Adrenal gland (tissue), 5 donors: Measurements from ENCODE around the gene DMRTA2.

Experiments used
- POLR2A ChIP-seq, 2 donors: fragments of 450-650 bp; IDR thresholded peaks; one replicate each; pipeline ENCODE4 v1.6.1; 2017; ENCODE audit warnings: antibody characterized with exemption in 2 of 2, mild to moderate bottlenecking in 2 of 2, moderate library complexity in 1 of 2
- TF ChIP-seq, protein P1 (sequence below), 6 experiments: fragments of 450-650 bp in 4 of 6; fragments of 200-600 bp in 2 of 6; sonication (generic) in 1 of 6; IDR thresholded peaks; 1 replicate in 5 of 6; 2 replicates in 1 of 6; pipeline versions ENCODE4 v1.5.1 to v1.8.0; 2016 to 2021; ENCODE audit warnings: antibody characterized with exemption in 6 of 6, mild to moderate bottlenecking in 2 of 6, moderate library complexity in 1 of 6
- donor health status: DM: no; HTN: no; CAD: no.

DNA sequence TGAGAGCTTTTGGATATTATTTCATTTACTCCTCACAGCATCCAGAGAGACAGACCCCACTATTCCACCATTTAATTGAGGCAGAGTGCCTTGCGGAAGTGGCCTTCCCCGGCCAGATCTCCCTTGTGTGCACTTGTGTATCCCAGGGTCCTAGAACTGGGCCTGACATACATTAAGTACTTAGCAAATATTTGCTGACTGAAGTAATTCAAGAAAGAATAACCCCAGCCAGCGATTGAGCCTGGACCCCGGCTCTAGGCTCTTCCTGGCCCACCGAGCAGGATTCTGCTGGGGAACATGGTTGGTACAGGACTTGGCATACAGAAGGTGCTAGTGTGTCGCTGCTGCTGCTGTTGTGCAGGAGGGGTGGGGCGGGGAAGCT is 8.4 kb downstream of the DMRTA2 start:
- TF ChIP-seq, protein P1, sequence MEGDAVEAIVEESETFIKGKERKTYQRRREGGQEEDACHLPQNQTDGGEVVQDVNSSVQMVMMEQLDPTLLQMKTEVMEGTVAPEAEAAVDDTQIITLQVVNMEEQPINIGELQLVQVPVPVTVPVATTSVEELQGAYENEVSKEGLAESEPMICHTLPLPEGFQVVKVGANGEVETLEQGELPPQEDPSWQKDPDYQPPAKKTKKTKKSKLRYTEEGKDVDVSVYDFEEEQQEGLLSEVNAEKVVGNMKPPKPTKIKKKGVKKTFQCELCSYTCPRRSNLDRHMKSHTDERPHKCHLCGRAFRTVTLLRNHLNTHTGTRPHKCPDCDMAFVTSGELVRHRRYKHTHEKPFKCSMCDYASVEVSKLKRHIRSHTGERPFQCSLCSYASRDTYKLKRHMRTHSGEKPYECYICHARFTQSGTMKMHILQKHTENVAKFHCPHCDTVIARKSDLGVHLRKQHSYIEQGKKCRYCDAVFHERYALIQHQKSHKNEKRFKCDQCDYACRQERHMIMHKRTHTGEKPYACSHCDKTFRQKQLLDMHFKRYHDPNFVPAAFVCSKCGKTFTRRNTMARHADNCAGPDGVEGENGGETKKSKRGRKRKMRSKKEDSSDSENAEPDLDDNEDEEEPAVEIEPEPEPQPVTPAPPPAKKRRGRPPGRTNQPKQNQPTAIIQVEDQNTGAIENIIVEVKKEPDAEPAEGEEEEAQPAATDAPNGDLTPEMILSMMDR (IDR thresholded peaks at IDR 0.05) = no peak
- no peak for TF ChIP-seq POLR2A (IDR thresholded peaks at IDR 0.05)
